ENCODE measurements around the gene GTF2F1. TPM values are rescaled to one million over a fixed set of nuclear protein-coding genes. Genes with fewer than 3 reads are reported as not detected.
A peak's percentile ranks its signal among the peaks of the same experiment; 100 is the strongest.

Gene GTF2F1
- total RNA-seq = 10 to 100 TPM; 29.5 to 50.9 (median 45.1) TPM

- Histone ChIP-seq H3K36me3 (peaks cover 4 to 35% (median 12%) of the 10 kb centered on the region in 3 donors), H3K9me3 (no peaks in the 10 kb centered on the region), H3K4me3 (peak within 1 kb of the TSS; percentile 64 to 77 (median 70)), H3K27me3 (no peaks in the 10 kb centered on the region), H3K4me1 (peaks cover 0 to 24% (median 12%) of the 10 kb centered on the region in 4 donors), H3K27ac (peak within 1 kb of the TSS; percentile 94 to 99 (median 97))
- whole genome bisulfite sequencing, 2 donors = 1% methylated on average over 39 to 56 of the region's 69 CpGs
- TF ChIP-seq CTCF (IDR thresholded peaks at IDR 0.05) = peak in 3 of 5 experiments; percentile 6 to 39 (median 15)
- peak; percentile 73 to 77 for TF ChIP-seq EP300 (IDR thresholded peaks at IDR 0.05)
- TF ChIP-seq POLR2A (IDR thresholded peaks at IDR 0.05) = peak in 1 of 2 donors; percentile 11
- DNase-seq (ENCODE audit: low spot score in 2 of 2) = peak; percentile 85 to 91
Observed at GRCh38 chr19:6393074-6393982, at the start of gene GTF2F1. Gene GTF2F1, minus strand, starts transcription at chr19:6393164. Its CDS starts 169 bp downstream, at chr19:6392995.

- H3K36me3 ChIP-seq = peaks cover 0 to 56% (median 0%) of the 10 kb centered on the region in 3 donors
- WGBS, 2 donors = 86 to 88% methylated on average over 13 of the region's 13 CpGs
Observed at GRCh38 chr19:6442087-6442688, 49.2 kb upstream of the GTF2F1 start.

GRCh38 chr19:6440905-6441304 lies 47.9 kb upstream of the GTF2F1 start:
- H3K4me3 ChIP-seq = no peak overlapping the region
- no peaks in the 10 kb centered on the region for H3K27me3 ChIP-seq
- TF ChIP-seq EP300 (IDR thresholded peaks at IDR 0.05) = no peak
- no peak for TF ChIP-seq POLR2A (IDR thresholded peaks at IDR 0.05)
- TF ChIP-seq CTCF (IDR thresholded peaks at IDR 0.05) = no peak
- 80 to 83% methylated on average over 3 of the region's 3 CpGs for WGBS, 2 donors
- no peak overlapping the region for H3K27ac ChIP-seq
- H3K4me1 ChIP-seq = no peaks in the 10 kb centered on the region
- H3K36me3 ChIP-seq = peaks cover 0 to 44% (median 0%) of the 10 kb centered on the region in 3 donors
- DNase-seq (ENCODE audit: low spot score in 2 of 2) = no peak
- peaks cover 0 to 7% (median 0%) of the 10 kb centered on the region in 4 donors for H3K9me3 ChIP-seq

More at GRCh38 chr19:6442087-6442688, 49.2 kb upstream of the GTF2F1 start:
- peaks cover 0 to 19% (median 0%) of the 10 kb centered on the region in 4 donors for H3K9me3 ChIP-seq
- TF ChIP-seq CTCF (IDR thresholded peaks at IDR 0.05) (no peak), EP300 (IDR thresholded peaks at IDR 0.05) (no peak), POLR2A (IDR thresholded peaks at IDR 0.05) (no peak)
- no peaks in the 10 kb centered on the region for H3K27me3 ChIP-seq
- no peak for DNase-seq (ENCODE audit: low spot score in 2 of 2)
- no peak overlapping the region for H3K4me3 ChIP-seq
- no peak overlapping the region for H3K27ac ChIP-seq
- H3K4me1 ChIP-seq = no peaks in the 10 kb centered on the region

- peaks cover 0 to 32% (median 0%) of the 10 kb centered on the region in 3 donors for H3K36me3 ChIP-seq
Observed at GRCh38 chr19:6439743-6440142, 46.8 kb upstream of the GTF2F1 start.

More at GRCh38 chr19:6439743-6440142, 46.8 kb upstream of the GTF2F1 start:
- no peak for DNase-seq (ENCODE audit: low spot score in 2 of 2)
- no peaks in the 10 kb centered on the region for H3K9me3 ChIP-seq
- TF ChIP-seq EP300 (IDR thresholded peaks at IDR 0.05) (no peak), POLR2A (IDR thresholded peaks at IDR 0.05) (no peak), CTCF (IDR thresholded peaks at IDR 0.05) (no peak)
- no peak overlapping the region for H3K27ac ChIP-seq
- H3K4me1 ChIP-seq = no peaks in the 10 kb centered on the region
- H3K4me3 ChIP-seq = no peak overlapping the region
- WGBS, 2 donors = 85 to 86% methylated on average over 4 of the region's 4 CpGs
- H3K27me3 ChIP-seq = no peaks in the 10 kb centered on the region
